Skeletal muscle cell (primary cell): ENCODE measurements around the gene POU2AF3.

Experiments
- DNase-seq: peaks from one replicate; pipeline ENCODE4 v3.0.0-alpha.2; 2010; ENCODE audit warnings: low read depth
- H3K4me3 ChIP-seq: 2 replicates; pipeline ENCODE4 v1.5.1; 2011; ENCODE audit warnings: low read depth, mild to moderate bottlenecking, control low read depth, low read length, moderate library complexity

Gene POU2AF3

GRCh38 chr11:111322534-111322933 is 24.2 kb downstream of the POU2AF3 start:
- no peak for DNase-seq
- no peak overlapping the region for H3K4me3 ChIP-seq

GRCh38 chr11:111324277-111324720 is 26.0 kb downstream of the POU2AF3 start:
- no peak for DNase-seq

DNA sequence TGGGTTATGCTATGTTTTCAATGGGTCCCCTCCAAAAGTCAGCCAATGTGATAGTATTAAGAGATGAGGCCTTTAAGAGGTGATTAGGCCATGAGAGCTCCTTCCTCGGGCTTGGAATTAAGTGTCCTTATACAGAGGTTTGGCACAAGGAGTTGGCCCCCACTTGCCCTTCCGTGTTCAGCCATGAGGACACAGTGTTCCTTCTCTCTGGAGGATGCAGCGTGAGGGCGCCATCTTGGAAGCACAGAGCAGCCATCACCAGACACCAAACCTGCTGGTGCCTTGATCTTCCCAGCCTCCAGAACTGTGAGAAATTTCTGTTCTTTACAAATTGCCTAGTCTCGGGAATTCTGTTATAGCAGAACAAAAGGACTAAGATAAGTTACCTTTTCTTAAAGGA is 26.9 kb downstream of the POU2AF3 start:
- H3K4me3 ChIP-seq: no peak overlapping the region
- no peak for DNase-seq

More at GRCh38 chr11:111324277-111324720, 26.0 kb downstream of the POU2AF3 start:
- no peak overlapping the region for H3K4me3 ChIP-seq

DNA sequence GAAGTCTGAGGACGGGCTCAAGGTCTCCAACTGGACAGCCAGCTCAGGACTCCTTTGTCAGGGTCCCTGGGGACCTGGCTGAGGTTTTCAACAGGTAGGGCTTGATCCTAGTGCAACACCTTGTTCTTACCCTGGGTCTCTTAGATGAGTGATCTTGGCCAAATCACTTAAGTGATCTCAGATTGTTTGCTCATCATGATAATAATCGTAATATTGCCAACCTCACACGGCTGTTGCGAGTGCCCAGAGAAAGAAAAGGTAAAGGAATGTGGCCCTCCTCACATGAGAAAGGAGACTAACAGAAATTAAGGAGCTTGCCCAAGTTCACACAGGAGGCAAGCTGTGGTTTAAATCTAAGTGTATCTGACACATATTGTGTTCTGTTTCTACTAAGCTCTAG is 28.5 kb downstream of the POU2AF3 start:
- no peak overlapping the region for H3K4me3 ChIP-seq
- no peak for DNase-seq

DNA sequence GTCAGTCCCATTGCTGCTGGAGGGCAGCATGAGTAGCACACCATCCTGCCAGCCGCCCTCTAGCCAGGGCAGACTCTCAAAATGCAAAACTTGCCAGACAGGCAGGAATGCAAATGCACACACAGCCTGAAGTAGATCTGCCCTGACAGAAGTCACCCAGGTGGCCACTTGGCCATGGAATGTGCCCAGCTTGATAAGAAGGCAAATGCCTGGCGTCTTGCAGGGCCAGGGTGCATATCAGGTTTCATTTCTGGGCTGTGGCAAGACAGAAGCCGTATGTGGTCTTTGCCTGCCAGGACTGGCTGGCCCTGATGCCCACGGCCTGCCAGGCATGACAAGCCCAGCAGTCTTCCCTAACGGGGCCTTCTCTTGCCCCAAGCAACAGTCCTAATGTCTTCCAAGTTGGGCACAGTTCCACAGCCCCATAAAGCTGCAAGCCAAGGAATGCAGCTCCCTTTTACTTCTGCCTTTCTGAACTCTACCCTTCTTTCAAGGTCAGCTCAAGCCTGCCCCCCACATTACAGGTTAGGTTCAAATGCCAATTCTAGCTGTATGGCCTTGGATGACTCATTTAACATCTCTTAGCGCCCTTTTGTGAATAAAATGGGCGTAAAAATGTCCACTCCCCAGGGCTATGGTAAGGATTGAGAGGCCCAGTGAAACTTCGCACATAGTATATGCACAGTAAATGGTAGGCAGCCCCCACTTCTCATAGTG is 29.7 kb downstream of the POU2AF3 start:
- no peak overlapping the region for H3K4me3 ChIP-seq
- DNase-seq: no peak

GRCh38 chr11:111329306-111330204 is 31.2 kb downstream of the POU2AF3 start:
- DNase-seq: no peak

DNA sequence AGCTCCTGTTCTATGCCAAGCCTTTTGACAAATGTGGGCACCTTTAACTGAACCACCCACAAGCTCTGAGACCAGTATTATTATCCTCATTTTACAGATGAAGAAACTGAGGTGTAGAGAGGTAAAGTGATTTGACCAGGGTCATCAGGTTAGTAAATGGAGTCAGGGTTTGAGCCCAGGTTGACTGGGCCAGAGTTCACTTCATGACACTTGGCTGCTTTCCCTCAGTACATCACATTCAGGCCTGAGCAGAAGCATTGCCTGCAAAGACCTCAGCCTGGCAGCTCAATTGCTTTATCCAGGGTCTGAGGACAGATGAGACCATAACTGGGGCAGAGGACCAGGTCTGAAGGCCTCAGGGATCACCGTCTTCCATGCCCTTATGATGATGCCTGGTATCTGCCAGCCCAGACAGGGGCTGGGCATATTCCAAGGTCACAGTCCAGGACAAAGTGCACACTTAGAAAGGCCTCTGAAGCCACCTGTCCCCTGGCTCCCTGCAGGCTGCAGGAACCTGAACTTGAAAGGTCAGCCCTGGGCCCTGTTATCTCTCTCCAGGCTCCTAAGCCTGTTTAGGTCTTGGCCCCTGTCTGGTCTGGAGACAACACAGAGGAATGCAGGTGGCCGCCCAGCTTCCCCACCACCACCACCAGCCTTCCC is 32.0 kb downstream of the POU2AF3 start:
- H3K4me3 ChIP-seq: no peak overlapping the region
- no peak for DNase-seq

More at GRCh38 chr11:111329306-111330204, 31.2 kb downstream of the POU2AF3 start:
- no peak overlapping the region for H3K4me3 ChIP-seq

- H3K4me3 ChIP-seq: no peak overlapping the region
- no peak for DNase-seq
Observed at GRCh38 chr11:111331711-111332479, 33.5 kb downstream of the POU2AF3 start.

DNA sequence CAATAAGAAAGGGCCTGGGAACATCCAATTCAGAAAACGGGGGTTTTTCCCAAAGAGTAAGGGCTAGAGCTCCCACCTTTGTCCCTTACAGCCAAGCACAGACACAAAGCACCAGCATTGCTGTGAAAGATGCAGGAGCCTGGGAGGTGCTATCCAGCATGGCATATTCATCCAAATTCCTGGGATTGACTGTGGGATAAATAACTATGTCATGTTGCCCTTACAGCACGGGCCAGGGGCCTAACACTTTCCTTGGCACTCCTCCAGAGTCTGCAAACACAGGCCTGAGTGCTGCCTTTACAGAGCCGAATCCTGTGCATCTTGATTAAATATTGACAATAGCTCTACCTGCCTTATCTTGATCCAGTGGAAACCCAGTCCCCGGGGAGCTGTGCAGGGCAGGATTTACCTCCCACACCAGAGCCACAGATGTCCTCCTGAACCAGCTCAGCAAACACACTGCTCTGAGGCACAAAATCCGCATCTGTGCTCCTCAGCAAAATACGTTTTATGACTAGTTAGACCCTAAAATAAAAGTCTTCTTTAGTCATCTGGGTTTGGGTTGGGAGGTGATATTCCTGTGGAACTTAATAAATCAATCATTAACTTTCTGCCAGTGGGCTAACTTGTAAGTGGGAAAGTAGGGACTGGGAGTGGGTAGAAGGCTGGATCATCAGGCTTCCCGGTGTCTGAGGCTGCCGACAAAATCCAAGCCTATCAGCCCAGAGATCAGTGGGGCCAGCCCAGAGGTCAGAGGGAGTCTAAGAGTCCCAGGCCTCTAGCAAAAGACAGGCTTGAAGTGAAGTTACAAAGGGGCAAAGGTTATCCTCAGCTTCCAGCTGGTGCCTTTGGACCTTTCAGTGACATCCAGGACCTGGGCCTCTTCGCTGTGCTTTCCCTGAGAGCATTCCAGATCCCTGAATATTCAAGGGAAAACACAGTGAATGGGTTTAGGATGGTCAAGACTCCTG is 36.5 kb downstream of the POU2AF3 start:
- DNase-seq: no peak

GRCh38 chr11:111335549-111335948 is 37.2 kb downstream of the POU2AF3 start:
- no peak for DNase-seq
- no peak overlapping the region for H3K4me3 ChIP-seq

More for the DNA sequence above, 36.5 kb downstream of the POU2AF3 start:
- no peak overlapping the region for H3K4me3 ChIP-seq

- no peak for DNase-seq
- H3K4me3 ChIP-seq: no peak overlapping the region
Observed at GRCh38 chr11:111336062-111336461, 37.7 kb downstream of the POU2AF3 start.

- no peak overlapping the region for H3K4me3 ChIP-seq
- peak; percentile 62 for DNase-seq
Observed at GRCh38 chr11:111336582-111337256, 38.4 kb downstream of the POU2AF3 start.

DNA sequence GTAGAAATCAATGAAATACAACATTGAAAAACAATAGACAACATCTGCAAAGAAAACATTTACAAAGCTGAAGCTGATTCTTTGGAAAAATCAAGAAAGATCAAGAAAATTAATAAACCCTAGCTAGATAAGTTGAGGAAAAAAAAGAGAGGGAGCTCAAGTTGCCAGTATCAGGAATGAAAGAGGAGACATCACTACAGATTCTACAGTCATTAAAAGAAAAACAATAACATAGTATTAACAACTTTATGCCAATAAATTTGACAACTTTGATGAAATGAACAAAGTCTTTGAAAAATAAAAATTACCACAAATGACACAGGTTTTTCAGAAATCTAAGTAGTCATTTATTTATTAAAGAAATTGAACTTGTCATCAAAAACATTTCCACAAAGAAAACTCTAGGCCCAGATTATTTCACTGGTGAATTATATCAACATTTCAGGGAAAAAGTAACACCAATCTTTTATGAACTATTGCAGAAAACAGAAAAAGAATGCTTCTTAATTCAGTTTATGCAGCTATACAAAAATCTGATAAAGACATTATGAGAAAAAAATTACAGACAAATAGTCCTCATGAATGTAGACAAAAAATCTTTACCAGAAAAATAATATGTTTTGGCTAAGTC is 41.5 kb downstream of the POU2AF3 start:
- DNase-seq: no peak
- H3K4me3 ChIP-seq: no peak overlapping the region

DNA sequence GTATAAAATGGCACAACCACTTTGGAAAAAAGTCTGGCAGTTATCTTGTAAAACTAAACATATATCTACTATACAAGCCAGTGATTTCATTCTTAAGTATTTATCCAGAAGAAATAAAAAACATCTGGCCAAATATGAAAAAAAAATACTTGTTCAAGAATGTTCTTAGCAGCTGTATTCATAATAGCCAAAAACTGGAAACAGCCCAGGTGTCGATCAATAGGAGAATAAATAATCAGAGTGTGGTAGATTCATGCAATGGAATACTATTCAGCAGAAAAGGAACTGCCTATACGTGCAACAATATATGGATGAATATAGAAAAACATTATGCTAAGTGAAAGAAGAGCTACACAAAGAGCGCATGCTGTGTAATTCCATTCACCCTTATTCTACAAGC is 44.0 kb downstream of the POU2AF3 start:
- no peak overlapping the region for H3K4me3 ChIP-seq
- no peak for DNase-seq

DNA sequence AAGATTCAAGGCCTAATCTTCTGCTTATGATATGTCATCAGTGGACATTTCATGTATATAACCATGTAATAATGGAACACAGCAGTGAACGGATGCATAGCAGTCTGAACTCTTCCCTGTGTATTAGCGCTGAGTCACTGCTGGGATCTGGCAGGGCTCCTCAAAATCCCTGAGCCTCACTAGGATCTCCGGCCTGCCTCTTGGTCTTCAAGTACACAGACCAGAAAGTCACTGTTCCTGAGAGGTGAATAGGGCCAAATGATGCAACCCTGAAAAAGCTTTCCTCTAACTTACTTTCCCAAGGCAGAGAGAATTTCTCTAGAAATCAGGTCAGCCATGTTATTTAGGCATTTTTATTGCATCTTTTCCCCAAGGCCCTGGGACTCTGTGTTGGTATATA is 45.7 kb downstream of the POU2AF3 start:
- H3K4me3 ChIP-seq: no peak overlapping the region
- peak; percentile 90 for DNase-seq

DNA sequence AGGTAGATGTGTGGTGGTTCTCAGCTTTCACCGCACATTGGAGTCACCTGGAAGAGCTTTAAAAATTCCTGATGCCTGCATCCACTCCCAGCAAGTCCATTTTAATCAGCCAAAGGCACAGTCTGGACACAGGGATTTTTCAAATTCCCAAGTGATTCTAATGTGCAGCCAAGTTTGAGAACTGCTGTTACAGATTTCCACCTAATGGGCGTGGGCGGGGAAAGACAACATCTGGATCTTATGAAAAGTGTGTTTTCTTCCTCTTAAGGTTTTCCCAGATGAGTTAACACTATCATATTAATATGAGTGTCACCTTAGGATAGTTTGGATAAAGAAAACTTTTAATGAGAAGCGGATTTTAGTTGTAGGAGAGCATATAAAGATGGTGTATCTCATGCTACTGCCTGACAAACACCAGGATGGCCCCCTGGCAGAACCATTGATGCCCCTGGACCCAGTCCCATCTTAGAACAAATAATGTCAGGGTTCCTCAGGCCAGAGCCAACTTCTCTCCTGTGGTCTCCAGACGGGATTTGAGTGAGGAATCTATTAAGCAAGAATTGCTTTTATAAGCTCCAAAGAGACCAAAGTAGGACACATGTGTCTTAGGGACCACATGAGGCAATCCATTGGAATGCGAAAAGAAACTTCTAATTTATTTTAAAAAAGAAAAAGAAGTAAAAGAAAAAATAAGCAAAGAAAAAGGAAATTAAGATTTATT is 48.8 kb downstream of the POU2AF3 start:
- no peak overlapping the region for H3K4me3 ChIP-seq

GRCh38 chr11:111347723-111348115 is 49.4 kb downstream of the POU2AF3 start:
- no peak overlapping the region for H3K4me3 ChIP-seq
- DNase-seq: peak; percentile 72

More for the DNA sequence above, 48.8 kb downstream of the POU2AF3 start:
- no peak for DNase-seq
